WTC11 (cell line): ENCODE measurements around the gene NGB.

Experiments
- CDX4 ChIP-seq: fragments of 250-450 bp; sonication (Bioruptor Pico); IDR thresholded peaks from 2 replicates; pipeline ENCODE4 v1.9.0; 2021; ENCODE audit warnings: moderate library complexity, mild to moderate bottlenecking, inconsistent platforms, borderline replicate concordance
- CREM ChIP-seq: sonication (generic); formaldehyde crosslinking; IDR thresholded peaks from 2 replicates; pipeline ENCODE4 v1.8.1; 2022; ENCODE audit warnings: mild to moderate bottlenecking, missing genetic modification reagents, moderate library complexity
- EMX1 ChIP-seq: fragments of 250-450 bp; sonication (Bioruptor Pico); IDR thresholded peaks from 2 replicates; pipeline ENCODE4 v1.8.0; 2021; ENCODE audit warnings: mild to moderate bottlenecking
- ERG ChIP-seq: fragments of 250-450 bp; sonication (Bioruptor Pico); IDR thresholded peaks from 2 replicates; pipeline ENCODE4 v1.8.0; 2021; ENCODE audit warnings: mild to moderate bottlenecking
- FOXJ3 ChIP-seq: sonication (generic); formaldehyde crosslinking; IDR thresholded peaks from 2 replicates; pipeline ENCODE4 v1.9.0; 2021; ENCODE audit warnings: missing genetic modification reagents, mild to moderate bottlenecking, borderline replicate concordance
- FOXP1 ChIP-seq: sonication (generic); formaldehyde crosslinking; IDR thresholded peaks from 2 replicates; pipeline ENCODE4 v1.8.0; 2022; ENCODE audit warnings: missing genetic modification reagents, mild to moderate bottlenecking, moderate library complexity, borderline replicate concordance
- MLX ChIP-seq: sonication (generic); formaldehyde crosslinking; IDR thresholded peaks from 2 replicates; pipeline ENCODE4 v1.8.1; 2023; ENCODE audit warnings: mild to moderate bottlenecking, missing genetic modification reagents, moderate library complexity
- ZNF263 ChIP-seq: sonication (generic); formaldehyde crosslinking; IDR thresholded peaks from 2 replicates; pipeline ENCODE4 v1.8.1; 2022; ENCODE audit warnings: low read depth, mild to moderate bottlenecking, moderate library complexity, missing genetic modification reagents
- ZNF317 ChIP-seq: sonication (generic); formaldehyde crosslinking; IDR thresholded peaks from 2 replicates; pipeline ENCODE4 v1.8.1; 2023; ENCODE audit warnings: low read depth, mild to moderate bottlenecking, moderate library complexity, missing genetic modification reagents, borderline replicate concordance
- TF ChIP-seq, protein P1 (sequence below): fragments of 200-600 bp; IDR thresholded peaks from 2 replicates; pipeline ENCODE4 v1.8.0; 2022; ENCODE audit warnings: antibody characterized with exemption
- TF ChIP-seq, protein P2 (sequence below): sonication (generic); formaldehyde crosslinking; IDR thresholded peaks from 2 replicates; pipeline ENCODE4 v1.8.1; 2023; ENCODE audit warnings: mild to moderate bottlenecking, missing genetic modification reagents, borderline replicate concordance

DNA sequence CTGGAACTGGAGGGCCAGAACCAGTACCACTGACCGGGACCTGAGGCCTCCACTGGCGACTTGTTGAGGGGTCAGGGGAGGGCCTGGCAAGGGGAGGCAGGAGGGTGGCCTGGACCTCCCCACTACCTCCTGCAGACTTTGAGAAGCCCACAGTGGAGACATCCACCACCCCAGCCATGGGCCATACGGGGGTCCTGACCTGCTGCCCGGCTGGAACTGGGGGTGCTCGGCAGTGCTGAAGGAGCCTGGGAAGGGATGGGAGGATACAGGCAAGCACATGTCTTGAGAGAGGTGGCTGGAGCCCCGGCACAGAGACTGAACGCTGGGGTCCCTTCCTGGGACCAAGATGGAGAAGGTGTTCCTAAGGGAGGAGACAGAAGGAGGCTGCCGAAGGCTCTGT, 14.3 kb downstream of the NGB start:
- TF ChIP-seq, protein P1, sequence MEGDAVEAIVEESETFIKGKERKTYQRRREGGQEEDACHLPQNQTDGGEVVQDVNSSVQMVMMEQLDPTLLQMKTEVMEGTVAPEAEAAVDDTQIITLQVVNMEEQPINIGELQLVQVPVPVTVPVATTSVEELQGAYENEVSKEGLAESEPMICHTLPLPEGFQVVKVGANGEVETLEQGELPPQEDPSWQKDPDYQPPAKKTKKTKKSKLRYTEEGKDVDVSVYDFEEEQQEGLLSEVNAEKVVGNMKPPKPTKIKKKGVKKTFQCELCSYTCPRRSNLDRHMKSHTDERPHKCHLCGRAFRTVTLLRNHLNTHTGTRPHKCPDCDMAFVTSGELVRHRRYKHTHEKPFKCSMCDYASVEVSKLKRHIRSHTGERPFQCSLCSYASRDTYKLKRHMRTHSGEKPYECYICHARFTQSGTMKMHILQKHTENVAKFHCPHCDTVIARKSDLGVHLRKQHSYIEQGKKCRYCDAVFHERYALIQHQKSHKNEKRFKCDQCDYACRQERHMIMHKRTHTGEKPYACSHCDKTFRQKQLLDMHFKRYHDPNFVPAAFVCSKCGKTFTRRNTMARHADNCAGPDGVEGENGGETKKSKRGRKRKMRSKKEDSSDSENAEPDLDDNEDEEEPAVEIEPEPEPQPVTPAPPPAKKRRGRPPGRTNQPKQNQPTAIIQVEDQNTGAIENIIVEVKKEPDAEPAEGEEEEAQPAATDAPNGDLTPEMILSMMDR, result no peak
- TF ChIP-seq CREM (CRISPR knock-in tag) (no peak), ERG (no peak), MLX (CRISPR knock-in tag) (no peak), EMX1 (CRISPR knock-in tag) (no peak), ZNF263 (CRISPR knock-in tag) (no peak), FOXJ3 (CRISPR knock-in tag) (no peak), FOXP1 (no peak), CDX4 (CRISPR knock-in tag) (no peak), ZNF317 (CRISPR knock-in tag) (no peak)
- TF ChIP-seq, protein P2, sequence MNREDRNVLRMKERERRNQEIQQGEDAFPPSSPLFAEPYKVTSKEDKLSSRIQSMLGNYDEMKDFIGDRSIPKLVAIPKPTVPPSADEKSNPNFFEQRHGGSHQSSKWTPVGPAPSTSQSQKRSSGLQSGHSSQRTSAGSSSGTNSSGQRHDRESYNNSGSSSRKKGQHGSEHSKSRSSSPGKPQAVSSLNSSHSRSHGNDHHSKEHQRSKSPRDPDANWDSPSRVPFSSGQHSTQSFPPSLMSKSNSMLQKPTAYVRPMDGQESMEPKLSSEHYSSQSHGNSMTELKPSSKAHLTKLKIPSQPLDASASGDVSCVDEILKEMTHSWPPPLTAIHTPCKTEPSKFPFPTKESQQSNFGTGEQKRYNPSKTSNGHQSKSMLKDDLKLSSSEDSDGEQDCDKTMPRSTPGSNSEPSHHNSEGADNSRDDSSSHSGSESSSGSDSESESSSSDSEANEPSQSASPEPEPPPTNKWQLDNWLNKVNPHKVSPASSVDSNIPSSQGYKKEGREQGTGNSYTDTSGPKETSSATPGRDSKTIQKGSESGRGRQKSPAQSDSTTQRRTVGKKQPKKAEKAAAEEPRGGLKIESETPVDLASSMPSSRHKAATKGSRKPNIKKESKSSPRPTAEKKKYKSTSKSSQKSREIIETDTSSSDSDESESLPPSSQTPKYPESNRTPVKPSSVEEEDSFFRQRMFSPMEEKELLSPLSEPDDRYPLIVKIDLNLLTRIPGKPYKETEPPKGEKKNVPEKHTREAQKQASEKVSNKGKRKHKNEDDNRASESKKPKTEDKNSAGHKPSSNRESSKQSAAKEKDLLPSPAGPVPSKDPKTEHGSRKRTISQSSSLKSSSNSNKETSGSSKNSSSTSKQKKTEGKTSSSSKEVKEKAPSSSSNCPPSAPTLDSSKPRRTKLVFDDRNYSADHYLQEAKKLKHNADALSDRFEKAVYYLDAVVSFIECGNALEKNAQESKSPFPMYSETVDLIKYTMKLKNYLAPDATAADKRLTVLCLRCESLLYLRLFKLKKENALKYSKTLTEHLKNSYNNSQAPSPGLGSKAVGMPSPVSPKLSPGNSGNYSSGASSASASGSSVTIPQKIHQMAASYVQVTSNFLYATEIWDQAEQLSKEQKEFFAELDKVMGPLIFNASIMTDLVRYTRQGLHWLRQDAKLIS, result no peak
